Smooth muscle cell of the pulmonary artery (primary cell): Measurements from ENCODE around the gene XRCC5. TPM values are rescaled to one million over a fixed set of nuclear protein-coding genes. Genes with fewer than 3 reads are reported as not detected.

Experiments
- total RNA-seq: library from RNA; depleted of rRNA; stranded (reverse); fragments of >200 nt; gene quantifications from 2 replicates; pipeline ENCODE4 v1.2.3, GENCODE V29; 2014

Gene XRCC5
- 180 TPM in 2 replicates for total RNA-seq

DNA sequence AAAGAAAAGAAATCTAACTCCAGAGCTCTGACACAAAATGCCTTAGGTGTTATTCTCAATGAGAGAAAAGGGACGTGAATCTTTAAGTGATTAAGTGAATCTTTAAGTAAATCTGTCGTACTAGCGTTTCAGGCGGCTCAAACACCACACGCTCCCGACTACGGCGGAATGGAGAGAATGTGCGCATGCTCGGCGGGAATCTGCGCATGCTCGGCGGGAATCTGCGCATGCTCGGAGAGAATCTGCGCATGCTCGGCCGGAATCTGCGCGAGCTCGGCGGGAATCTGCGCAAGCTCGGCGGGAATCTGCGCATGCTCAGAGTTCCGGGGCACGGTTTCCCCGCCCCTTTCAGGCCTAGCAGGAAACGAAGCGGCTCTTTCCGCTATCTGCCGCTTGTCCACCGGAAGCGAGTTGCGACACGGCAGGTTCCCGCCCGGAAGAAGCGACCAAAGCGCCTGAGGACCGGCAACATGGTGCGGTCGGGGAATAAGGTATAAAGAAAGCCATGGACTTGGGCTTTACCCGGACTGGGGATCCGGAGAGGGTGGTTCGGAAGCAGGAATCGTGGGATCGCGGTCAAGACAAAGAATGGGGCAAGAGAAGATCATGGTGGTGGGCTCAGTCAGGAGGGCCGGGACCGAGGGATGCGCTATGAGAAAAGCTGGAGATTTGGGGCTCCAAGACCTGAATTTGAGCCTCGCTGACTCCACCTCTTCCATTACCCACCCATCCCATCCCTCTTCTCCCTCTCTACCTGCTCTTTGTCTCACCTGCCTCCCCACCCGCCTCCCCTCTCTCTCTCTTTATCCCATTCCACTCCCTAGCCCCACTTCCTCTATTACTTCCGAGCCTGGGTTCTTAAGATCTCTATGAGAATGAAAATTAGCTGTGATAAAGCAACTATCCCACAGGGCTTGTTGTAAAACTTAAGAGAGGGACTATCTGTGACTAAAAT, at the start of gene XRCC5:
XRCC5 (plus strand) TSS at position 382 of the 955 bp plus-strand sequence; CDS start at position 471, 89 bp downstream.

GRCh38 chr2:216081487-216082116, 27.5 kb upstream of the XRCC5 start, which contains the start of the genes PECR and TMEM169:
Gene PECR, minus strand, starts transcription at chr2:216081809. Its CDS starts 68 bp downstream, at chr2:216081741.
Gene TMEM169, plus strand, starts transcription at chr2:216081919. Its CDS starts 14,045 bp downstream, at chr2:216095964.

Other genes with a start within 250 kb of the XRCC5 start
- gene MREG, start 95.8 kb upstream of the XRCC5 start, total RNA-seq, result 2.8 and 4.4 TPM in 2 replicates
- 14.0 and 17.8 TPM in 2 replicates for gene PECR, start 27.5 kb upstream of the XRCC5 start, total RNA-seq
- gene TMEM169, start 27.4 kb upstream of the XRCC5 start, total RNA-seq, result 0.26 and 0.83 TPM in 2 replicates